Neural cell (in vitro differentiated cells): ENCODE data around the gene IGF2BP2. TPM values are rescaled to one million over a fixed set of nuclear protein-coding genes. Genes with fewer than 3 reads are reported as not detected.

Source experiments
- H2AFZ ChIP-seq: fragments of 200-600, 300-800 bp; sonication (generic), shearing (Covaris generic); 2 replicates; pipeline ENCODE4 v1.6.0; 2014; ENCODE audit warnings: low read depth, mild to moderate bottlenecking, antibody characterized with exemption, low read length, moderate library complexity
- H3F3A ChIP-seq: fragments of 200-600 bp; shearing (Covaris generic); 2 replicates; pipeline ENCODE4 v1.6.1; 2016; ENCODE audit warnings: mild to moderate bottlenecking, moderate library complexity, mixed read lengths, antibody characterized with exemption, low read length; ENCODE audit not compliant: insufficient read depth, poor library complexity, severe bottlenecking
- H3K27ac ChIP-seq: fragments of 200-600, 300-800 bp; sonication (generic), shearing (Covaris generic); 2 replicates; pipeline ENCODE4 v1.5.1; 2014; ENCODE audit warnings: mild to moderate bottlenecking, low read length, moderate library complexity
- H3K27me3 ChIP-seq: fragments of 300-800, 200-600 bp; sonication (generic), shearing (Covaris generic); 2 replicates; pipeline ENCODE4 v1.6.0; 2014; ENCODE audit warnings: mild to moderate bottlenecking, low read depth, low read length, moderate library complexity; ENCODE audit not compliant: insufficient read depth
- H3K36me3 ChIP-seq: fragments of 300-800, 200-600 bp; sonication (generic), shearing (Covaris generic); 2 replicates; pipeline ENCODE4 v1.5.1; 2014; ENCODE audit warnings: mild to moderate bottlenecking, antibody characterized with exemption, low read length, moderate library complexity; ENCODE audit not compliant: insufficient read depth
- H3K4me2 ChIP-seq: fragments of 300-800, 200-600 bp; sonication (generic), shearing (Covaris generic); 2 replicates; pipeline ENCODE4 v1.6.0; 2014; ENCODE audit warnings: mild to moderate bottlenecking, low read length
- H3K4me3 ChIP-seq: fragments of 300-800, 200-600 bp; sonication (generic), shearing (Covaris generic); 2 replicates; pipeline ENCODE4 v1.5.1; 2014; ENCODE audit warnings: mild to moderate bottlenecking, low read length, moderate library complexity
- H3K79me2 ChIP-seq: fragments of 200-600 bp; shearing (Covaris generic); replicated peaks from 2 replicates; pipeline ENCODE4 v1.6.0; 2014; ENCODE audit warnings: mild to moderate bottlenecking, low read length, moderate library complexity; ENCODE audit not compliant: insufficient read depth
- H3K9ac ChIP-seq: fragments of 300-800, 200-600 bp; sonication (generic), shearing (Covaris generic); 2 replicates; pipeline ENCODE4 v1.6.1; 2016; ENCODE audit warnings: mild to moderate bottlenecking, low read length, mixed read lengths
- H3K9me2 ChIP-seq: fragments of 200-600 bp; shearing (Covaris generic); 2 replicates; pipeline ENCODE4 v1.6.1; 2016; ENCODE audit warnings: mild to moderate bottlenecking, low read length, mixed read lengths; ENCODE audit not compliant: insufficient read depth
- H3K9me3 ChIP-seq: fragments of 200-600, 300-800 bp; sonication (generic), shearing (Covaris generic); 2 replicates; pipeline ENCODE4 v1.6.1; 2016; ENCODE audit warnings: mild to moderate bottlenecking, mixed run types, low read length, moderate library complexity, mixed read lengths
- H4K20me1 ChIP-seq: fragments of 200-600 bp; shearing (Covaris generic); 2 replicates; pipeline ENCODE4 v1.6.1; 2016; ENCODE audit warnings: mild to moderate bottlenecking, mixed run types; ENCODE audit not compliant: insufficient read depth
- EP300 ChIP-seq: fragments of 450-650 bp; conservative IDR thresholded peaks from 2 replicates; pipeline ENCODE4 v1.6.1; 2014; ENCODE audit warnings: antibody characterized with exemption, mild to moderate bottlenecking, moderate library complexity; ENCODE audit not compliant: poor library complexity, severe bottlenecking
- EZH2 ChIP-seq: fragments of 200-600, 300-800 bp; shearing (Covaris generic), sonication (generic); IDR thresholded peaks from 2 replicates; pipeline ENCODE4 v1.6.1; 2014; ENCODE audit warnings: antibody characterized with exemption, low read length, borderline replicate concordance, mild to moderate bottlenecking; ENCODE audit not compliant: insufficient read depth, poor library complexity, severe bottlenecking
- MXI1 ChIP-seq: fragments of 450-650 bp; conservative IDR thresholded peaks from 2 replicates; pipeline ENCODE4 v1.6.1; 2014; ENCODE audit warnings: antibody characterized with exemption, mild to moderate bottlenecking; ENCODE audit not compliant: poor library complexity, severe bottlenecking
- POLR2AphosphoS5 ChIP-seq: IDR thresholded peaks from 2 replicates; pipeline ENCODE4 v1.6.1; 2012
- RAD21 ChIP-seq: fragments of 450-650 bp; conservative IDR thresholded peaks from 2 replicates; pipeline ENCODE4 v1.6.1; 2014; ENCODE audit warnings: antibody characterized with exemption, mild to moderate bottlenecking, moderate library complexity
- REST ChIP-seq: IDR thresholded peaks from 2 replicates; pipeline ENCODE4 v1.6.1; 2012; ENCODE audit warnings: borderline replicate concordance
- SMC3 ChIP-seq: fragments of 450-650 bp; conservative IDR thresholded peaks from 2 replicates; pipeline ENCODE4 v1.6.1; 2014; ENCODE audit warnings: antibody characterized with exemption, mild to moderate bottlenecking, moderate library complexity; ENCODE audit not compliant: poor library complexity
- TAF1 ChIP-seq: IDR thresholded peaks from 2 replicates; pipeline ENCODE4 v1.6.1; 2012; ENCODE audit warnings: low read depth
- polyA plus RNA-seq: library from polyadenylated mRNA; depleted of rRNA; stranded (reverse); fragments of >200 nt; gene quantifications from 2 replicates; pipeline ENCODE4 v1.2.3, GENCODE V29; 2014
- TF ChIP-seq, protein P1 (sequence below): fragments of 450-650 bp; IDR thresholded peaks from 2 replicates; pipeline ENCODE4 v1.5.1; 2014; ENCODE audit warnings: antibody characterized with exemption, mild to moderate bottlenecking, moderate library complexity; ENCODE audit not compliant: poor library complexity, severe bottlenecking

IGF2BP2 gene
- polyA plus RNA-seq, 1 donor from 2014 or later = 46.6 TPM

DNA sequence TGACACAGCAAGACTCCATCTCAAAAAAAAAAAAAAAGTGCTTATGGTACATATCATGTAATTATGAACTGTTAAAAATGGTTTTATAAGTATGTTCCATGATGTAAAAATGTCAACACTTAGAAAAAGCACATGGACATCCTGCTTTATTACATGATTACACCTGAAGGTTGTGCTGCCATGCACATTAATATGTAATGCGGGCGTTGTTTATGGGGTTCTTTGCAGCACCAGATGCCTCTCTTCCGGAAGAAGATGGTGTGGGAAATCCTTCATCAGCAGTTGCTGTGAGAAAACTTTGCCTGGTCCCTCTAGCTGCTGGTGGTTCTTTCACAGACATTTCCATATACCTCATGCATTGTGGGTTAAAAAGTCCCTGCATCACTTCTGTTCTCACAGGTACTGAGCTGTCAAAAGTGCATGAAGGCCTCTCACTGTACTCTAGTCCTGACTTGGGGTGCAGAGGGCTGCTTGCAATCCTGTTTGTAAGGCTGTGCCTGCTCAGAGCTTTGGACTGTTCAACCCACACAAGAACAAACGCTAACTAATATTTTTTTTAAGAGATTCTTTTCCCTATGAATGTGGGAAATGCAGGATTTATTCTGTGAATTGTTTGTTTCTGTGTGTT is 195.2 kb downstream of the IGF2BP2 start:
- no peak overlapping the region for H3K4me3 ChIP-seq
- no peaks in the 10 kb centered on the region for H3K36me3 ChIP-seq
- H3K4me2 ChIP-seq = no peak overlapping the region
- H3K9ac ChIP-seq = no peak overlapping the region
- H4K20me1 ChIP-seq = no peaks in the 10 kb centered on the region
- H3K27ac ChIP-seq = no peak overlapping the region
- H3K9me2 ChIP-seq = no peaks in the 10 kb centered on the region
- no peaks in the 10 kb centered on the region for H3K27me3 ChIP-seq
- H2AFZ ChIP-seq = no peak overlapping the region
- H3K79me2 ChIP-seq = no peaks in the 10 kb centered on the region
- no peaks in the 10 kb centered on the region for H3F3A ChIP-seq
- H3K9me3 ChIP-seq = no peaks in the 10 kb centered on the region
- TF ChIP-seq RAD21 (no peak), MXI1 (no peak), SMC3 (no peak), TAF1 (no peak), EZH2 (no peak), REST (no peak), POLR2AphosphoS5 (no peak), EP300 (no peak)
- TF ChIP-seq, protein P1, sequence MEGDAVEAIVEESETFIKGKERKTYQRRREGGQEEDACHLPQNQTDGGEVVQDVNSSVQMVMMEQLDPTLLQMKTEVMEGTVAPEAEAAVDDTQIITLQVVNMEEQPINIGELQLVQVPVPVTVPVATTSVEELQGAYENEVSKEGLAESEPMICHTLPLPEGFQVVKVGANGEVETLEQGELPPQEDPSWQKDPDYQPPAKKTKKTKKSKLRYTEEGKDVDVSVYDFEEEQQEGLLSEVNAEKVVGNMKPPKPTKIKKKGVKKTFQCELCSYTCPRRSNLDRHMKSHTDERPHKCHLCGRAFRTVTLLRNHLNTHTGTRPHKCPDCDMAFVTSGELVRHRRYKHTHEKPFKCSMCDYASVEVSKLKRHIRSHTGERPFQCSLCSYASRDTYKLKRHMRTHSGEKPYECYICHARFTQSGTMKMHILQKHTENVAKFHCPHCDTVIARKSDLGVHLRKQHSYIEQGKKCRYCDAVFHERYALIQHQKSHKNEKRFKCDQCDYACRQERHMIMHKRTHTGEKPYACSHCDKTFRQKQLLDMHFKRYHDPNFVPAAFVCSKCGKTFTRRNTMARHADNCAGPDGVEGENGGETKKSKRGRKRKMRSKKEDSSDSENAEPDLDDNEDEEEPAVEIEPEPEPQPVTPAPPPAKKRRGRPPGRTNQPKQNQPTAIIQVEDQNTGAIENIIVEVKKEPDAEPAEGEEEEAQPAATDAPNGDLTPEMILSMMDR = no peak

DNA sequence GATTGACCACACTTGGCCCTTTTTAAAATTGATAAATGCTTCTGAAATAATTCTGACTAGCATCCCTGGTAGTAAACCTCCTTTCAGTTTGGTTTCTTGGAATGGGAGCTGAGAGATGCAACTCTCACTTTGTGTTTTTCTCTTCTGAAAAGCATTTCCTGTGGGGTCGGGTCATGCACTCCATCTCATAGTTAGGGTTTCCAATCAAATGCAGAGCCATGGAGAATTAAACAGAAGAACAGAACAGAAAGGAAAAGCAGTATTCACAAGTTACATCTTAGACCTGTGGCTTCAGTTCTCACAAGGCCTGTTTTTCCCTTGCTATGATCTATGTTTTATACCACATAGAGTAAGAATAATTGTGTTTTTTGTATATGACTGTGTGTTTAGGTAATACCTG is 199.1 kb downstream of the IGF2BP2 start:
- no peaks in the 10 kb centered on the region for H3K27me3 ChIP-seq
- H3K79me2 ChIP-seq = no peaks in the 10 kb centered on the region
- H3K9me2 ChIP-seq = no peaks in the 10 kb centered on the region
- H3K4me3 ChIP-seq = no peak overlapping the region
- TF ChIP-seq, protein P1 = no peak
- TF ChIP-seq TAF1 (no peak), REST (no peak), SMC3 (no peak), POLR2AphosphoS5 (no peak), EP300 (no peak), MXI1 (no peak), RAD21 (no peak), EZH2 (no peak)
- H3K4me2 ChIP-seq = no peak overlapping the region
- no peak overlapping the region for H3K27ac ChIP-seq
- H3K9ac ChIP-seq = no peak overlapping the region
- no peaks in the 10 kb centered on the region for H3K36me3 ChIP-seq
- no peak overlapping the region for H2AFZ ChIP-seq
- H3F3A ChIP-seq = no peaks in the 10 kb centered on the region
- no peaks in the 10 kb centered on the region for H4K20me1 ChIP-seq
- H3K9me3 ChIP-seq = no peaks in the 10 kb centered on the region
